ENCODE data around the gene LAMC2.

DNA sequence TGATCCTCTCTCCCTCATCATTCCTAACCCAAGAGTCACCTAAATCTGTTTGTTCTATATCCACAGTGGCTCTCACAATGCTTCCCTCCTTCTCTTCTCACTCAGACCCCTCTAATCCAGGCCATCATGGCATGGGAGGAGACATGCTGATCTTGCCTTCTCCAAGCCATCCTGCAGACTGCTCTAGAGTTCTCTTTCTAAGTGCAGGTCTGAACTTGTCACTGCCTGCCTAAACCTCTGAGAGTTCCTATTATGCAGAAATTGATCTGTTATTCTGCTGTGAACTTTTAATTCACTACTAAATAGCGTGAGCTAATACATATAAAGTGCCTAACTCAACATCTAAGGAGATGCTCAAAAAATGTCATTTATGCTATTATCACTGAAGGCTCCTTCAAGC is 26.8 kb downstream of the LAMC2 start:
- TF ChIP-seq, protein P1, sequence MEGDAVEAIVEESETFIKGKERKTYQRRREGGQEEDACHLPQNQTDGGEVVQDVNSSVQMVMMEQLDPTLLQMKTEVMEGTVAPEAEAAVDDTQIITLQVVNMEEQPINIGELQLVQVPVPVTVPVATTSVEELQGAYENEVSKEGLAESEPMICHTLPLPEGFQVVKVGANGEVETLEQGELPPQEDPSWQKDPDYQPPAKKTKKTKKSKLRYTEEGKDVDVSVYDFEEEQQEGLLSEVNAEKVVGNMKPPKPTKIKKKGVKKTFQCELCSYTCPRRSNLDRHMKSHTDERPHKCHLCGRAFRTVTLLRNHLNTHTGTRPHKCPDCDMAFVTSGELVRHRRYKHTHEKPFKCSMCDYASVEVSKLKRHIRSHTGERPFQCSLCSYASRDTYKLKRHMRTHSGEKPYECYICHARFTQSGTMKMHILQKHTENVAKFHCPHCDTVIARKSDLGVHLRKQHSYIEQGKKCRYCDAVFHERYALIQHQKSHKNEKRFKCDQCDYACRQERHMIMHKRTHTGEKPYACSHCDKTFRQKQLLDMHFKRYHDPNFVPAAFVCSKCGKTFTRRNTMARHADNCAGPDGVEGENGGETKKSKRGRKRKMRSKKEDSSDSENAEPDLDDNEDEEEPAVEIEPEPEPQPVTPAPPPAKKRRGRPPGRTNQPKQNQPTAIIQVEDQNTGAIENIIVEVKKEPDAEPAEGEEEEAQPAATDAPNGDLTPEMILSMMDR (IDR thresholded peaks at IDR 0.05) = no peak
- no peak for TF ChIP-seq POLR2A (IDR thresholded peaks at IDR 0.05)

All from esophagus squamous epithelium (tissue), 4 donors.